ENCODE results near the gene CD276.

DNA sequence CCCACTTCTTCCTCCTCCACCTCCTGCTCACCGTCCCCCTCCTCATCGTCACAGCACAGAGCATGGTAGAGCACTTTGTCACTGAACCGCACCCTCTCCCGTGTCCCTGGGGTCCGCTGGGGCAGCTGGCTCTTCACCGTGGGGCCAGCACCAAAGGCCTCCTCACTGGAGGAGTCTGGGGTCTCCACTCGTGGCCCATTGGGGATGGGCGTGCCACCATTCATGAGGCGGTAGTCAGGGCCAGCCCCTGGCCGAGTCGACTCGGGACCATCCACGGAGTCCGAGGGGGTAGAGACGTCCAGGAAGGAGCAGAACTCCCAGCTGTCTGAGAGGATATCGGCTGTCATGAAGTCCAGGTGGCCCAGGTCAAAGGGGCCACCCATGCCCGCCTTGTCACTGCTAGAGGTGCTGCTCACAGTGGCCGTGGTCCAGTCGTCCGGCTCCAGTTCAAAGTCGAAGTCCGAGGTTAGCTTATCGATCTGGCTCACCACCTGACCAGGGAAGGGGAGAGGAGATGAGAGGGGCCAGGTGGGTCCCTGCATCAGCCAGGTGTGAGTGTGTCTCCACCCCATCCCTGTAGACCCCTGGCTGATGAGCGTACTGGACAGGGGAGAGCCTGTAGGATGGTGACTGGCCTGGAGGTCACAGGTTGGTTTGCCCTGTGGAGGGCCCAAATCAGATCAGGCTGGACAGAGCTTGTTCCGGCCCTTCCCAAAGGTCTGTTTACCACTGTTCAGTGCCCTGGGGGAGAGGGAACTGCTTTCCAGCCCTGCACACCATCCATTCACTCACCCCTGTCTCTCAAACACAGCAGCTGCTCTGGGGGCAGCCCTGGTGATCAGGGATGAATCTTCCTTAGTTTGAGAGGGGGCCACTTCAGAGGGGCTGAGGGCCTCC lies 56.2 kb downstream of the CD276 start:
- TF ChIP-seq, protein P1, sequence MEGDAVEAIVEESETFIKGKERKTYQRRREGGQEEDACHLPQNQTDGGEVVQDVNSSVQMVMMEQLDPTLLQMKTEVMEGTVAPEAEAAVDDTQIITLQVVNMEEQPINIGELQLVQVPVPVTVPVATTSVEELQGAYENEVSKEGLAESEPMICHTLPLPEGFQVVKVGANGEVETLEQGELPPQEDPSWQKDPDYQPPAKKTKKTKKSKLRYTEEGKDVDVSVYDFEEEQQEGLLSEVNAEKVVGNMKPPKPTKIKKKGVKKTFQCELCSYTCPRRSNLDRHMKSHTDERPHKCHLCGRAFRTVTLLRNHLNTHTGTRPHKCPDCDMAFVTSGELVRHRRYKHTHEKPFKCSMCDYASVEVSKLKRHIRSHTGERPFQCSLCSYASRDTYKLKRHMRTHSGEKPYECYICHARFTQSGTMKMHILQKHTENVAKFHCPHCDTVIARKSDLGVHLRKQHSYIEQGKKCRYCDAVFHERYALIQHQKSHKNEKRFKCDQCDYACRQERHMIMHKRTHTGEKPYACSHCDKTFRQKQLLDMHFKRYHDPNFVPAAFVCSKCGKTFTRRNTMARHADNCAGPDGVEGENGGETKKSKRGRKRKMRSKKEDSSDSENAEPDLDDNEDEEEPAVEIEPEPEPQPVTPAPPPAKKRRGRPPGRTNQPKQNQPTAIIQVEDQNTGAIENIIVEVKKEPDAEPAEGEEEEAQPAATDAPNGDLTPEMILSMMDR (IDR thresholded peaks at IDR 0.05) = no peak
- TF ChIP-seq POLR2A (IDR thresholded peaks at IDR 0.05) = no peak
- no peak for TF ChIP-seq POLR2AphosphoS5 (IDR thresholded peaks at IDR 0.05)

Data from suprapubic skin (tissue), 4 donors.